NCI-H128 (cell line): ENCODE data around the gene DNAAF5.

Experiments
- DNase-seq: peaks from one replicate; lab custom pipeline; 2025; ENCODE audit not compliant: unreplicated experiment; lab: John Stamatoyannopoulos, UW

The DNAAF5 gene

DNA sequence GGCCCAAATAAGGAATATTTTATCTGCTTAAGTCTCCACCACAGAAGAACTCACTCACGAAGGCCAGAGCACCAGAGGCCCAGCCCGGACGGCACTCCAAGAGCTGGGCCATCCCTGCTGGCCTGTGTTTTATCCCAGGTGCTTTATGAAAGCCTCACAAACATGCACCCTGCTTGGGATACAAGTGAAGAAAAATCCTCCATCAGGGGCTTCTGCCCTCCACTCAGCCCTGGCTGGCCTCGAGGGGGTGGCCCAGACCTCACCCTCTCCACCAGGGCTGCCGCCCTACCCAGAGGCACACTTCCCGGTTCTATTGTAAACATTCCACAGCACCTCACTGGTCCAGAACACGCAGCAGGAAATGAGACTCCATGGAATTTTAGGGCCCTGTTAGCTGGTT lies 19.8 kb upstream of the DNAAF5 start:
- no peak for DNase-seq

DNA sequence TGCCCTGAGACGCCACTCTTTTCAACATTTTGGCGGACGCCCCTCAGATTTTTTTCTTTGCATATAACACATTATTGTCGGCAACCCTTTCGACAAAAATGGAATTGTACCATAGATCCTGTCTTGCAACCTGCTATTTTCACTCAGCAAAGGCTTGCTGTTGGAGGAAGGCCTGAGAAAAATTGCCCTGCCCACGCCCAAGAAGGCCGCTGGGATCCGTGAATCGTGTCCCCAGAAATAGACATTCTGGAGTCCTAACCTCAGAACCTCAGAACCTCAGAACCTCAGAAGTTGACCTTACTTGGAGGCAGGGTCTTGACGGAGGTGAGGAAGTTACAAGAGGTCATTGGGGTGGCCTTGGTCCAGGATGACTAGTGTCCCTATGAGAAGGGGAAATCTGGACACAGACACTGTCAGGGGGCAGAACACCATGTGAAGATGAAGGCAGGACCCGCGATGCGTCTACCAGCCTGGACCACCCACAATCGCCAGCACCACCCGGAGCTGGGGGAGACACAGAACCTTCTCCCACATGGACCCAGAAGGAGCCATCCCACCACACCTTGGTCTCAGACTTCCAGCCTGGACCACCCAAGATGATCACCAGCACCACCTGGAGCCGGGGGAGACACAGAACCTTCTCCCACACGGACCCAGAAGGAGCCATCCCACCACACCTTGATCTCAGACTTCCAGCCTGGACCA lies 19.1 kb upstream of the DNAAF5 start:
- DNase-seq = no peak

DNA sequence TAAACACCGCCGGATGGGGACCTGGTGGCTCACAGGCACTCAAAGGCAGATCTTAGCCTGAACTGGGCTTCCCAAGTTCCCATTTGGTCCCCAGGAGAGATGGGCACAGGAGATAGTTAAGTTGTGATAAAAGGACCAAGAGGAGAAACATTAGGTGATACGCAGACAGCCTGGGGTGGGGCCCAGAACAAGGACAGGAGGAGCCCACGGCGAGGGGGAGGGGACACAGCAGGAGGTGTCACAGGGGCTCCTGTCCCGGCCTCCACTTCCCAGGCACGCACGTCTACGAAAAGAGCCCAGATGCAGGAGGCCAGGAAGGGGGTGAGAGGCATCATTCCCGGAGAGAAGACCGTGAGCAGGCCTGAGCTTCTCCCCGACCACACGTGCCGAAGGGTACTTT lies 16.3 kb upstream of the DNAAF5 start:
- DNase-seq = no peak

DNA sequence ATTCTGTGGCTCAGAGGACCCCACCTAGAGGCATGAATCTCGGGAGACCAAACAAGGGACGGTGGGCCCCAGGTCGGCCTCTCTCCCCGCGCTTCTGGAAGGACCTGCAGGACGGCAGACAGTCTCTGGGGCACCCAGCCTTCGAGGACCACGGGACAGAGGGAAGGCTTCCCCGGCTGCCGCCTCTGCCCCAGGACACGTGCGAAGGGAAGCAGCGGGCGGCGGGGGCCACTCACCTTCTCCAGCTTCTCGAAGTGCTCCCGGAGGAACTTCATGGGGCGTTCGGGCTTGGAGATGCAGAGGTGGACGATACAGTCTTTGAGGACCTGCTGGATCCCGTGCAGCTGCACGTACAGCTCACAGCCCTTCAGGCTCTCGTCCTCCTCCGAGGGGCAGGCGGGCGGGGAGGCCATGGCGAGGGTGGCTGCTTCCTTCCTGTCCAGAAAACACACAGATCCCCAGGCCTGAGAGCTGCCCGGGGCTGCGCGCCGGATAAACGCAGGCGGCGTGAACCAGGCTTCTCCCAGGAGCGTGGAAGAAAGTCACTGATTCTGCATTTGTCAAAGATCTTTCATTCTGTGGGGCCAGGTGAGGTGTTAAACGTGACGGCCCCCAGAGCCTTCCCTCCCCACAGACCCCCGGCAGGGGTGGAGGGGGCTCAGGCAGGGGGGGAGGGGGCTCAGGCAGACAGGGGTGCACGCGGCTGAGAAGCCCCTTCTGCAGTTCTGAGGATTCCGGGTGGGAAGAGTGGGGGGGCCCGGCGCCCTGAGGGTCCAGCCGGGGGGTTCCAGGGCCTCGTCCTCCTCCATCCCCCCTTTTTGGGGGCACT lies 15.2 kb upstream of the DNAAF5 start:
- no peak for DNase-seq

- no peak for DNase-seq
Observed at GRCh38 chr7:711922-712380, 14.5 kb upstream of the DNAAF5 start.

DNA sequence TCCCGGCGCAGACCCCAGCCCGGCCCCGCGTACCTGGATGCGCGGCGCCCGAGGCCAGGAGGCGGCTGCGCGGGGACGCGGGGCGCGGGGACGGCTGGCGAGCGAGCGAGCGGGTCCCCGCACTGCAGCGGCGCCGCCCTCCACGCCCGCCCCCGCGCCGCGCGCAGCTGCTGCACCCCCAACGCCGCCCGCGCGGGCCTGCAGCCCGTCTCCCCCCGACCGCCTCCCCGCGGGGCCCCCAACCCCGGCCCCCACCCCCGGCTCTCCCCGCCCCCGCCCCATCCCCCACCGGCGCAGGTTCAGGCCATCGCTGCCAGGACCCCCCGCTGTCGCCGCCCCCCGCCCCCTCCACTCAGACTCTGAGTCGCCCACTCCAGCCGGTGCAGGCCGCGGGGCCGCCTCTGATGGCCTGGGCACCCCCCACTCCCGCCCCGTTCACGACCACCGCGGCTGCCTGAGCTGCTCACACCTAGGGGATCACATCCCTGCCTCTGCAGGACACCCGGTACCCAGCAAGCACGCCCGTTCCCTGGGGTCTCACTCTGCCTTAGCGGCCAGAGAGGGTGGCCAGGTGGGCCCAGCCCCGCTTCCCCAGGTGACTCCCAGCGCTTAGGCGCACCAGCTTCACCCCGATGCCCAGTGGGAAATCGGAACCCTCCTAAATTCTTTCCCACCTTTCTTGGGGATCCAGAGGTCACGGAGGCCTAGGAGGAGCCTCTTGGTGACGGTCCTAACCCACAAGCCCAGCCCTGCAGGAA lies 13.9 kb upstream of the DNAAF5 start:
- no peak for DNase-seq

- no peak for DNase-seq
Observed at GRCh38 chr7:713139-713457, 13.4 kb upstream of the DNAAF5 start.

DNA sequence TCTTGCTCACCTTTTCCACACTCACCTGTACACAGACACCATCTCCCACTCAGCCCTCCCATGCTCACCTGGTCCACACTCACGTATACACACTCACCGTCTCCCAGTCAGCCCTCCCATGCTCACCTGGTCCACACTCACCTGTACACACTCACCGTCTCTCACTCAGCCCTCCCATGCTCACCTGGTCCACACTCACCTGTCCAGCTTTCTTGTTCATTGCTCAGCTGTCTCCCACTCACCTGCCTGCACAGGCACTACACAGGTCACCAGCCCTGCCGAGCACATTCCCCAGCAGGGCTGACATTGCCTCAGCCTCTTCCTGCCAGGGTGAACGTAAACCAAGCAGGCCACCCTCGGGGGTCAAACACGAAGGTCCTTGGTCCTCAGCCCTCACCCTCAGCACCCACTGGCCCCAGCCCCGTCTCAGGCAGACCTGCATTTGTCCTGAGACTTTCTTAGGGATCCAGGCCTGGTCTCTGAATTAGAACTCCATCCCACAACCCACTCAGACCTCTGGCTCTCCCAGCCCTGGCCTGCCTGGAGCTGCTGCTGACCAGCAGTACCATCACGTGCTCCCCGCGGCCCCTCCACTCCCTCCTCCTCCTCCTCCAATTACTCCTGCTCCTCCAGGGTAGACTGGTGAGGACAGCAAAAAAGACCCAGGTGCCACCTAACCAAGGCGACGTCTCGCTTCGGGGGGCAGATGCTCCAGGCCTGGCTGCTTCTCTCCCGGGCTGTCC lies 12.8 kb upstream of the DNAAF5 start:
- DNase-seq = no peak

DNA sequence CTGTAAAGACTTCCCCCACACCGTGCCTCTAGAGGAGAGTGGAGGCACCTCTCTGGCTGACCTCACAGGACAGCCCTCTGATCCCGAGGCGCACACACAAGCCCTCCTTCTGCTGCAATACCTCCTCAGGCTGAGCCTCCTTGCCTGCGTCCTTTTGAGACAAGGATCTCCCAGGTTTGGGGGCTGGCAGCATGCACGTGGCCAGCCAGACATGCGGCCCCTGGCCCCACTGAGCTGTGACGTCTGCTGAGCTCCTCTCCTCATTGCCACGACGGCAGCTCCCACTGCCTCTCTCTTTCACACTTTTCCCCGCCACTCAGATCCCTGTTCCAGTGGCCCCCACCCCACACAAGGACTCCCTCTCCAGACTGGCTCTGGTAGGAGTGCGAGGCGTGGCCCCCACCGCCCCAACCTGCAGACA lies 12.2 kb upstream of the DNAAF5 start:
- no peak for DNase-seq

GRCh38 chr7:716222-716621 lies 10.3 kb upstream of the DNAAF5 start:
- DNase-seq = no peak

DNA sequence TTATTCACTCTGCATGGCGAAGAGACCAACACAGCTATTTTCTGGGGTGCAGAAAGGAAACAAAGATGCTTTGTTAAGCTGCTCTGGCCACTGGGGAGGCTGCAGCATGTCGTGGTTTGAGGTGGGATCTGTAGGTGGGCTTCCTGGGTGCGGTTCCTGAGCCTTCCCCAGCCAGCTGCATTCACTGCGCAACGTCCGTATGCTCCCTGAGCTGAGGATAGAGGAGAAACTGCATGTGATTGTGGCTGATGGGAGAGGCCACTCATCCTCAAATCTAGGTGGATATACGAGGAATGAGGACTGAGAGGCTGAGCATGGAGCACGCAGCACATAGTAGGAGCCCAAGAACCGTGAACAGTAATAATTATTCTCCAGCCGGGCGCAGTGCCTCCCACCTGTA lies 9.9 kb upstream of the DNAAF5 start:
- DNase-seq = no peak

- DNase-seq = no peak
Observed at GRCh38 chr7:721619-722248, 4.8 kb upstream of the DNAAF5 start.

GRCh38 chr7:723541-723940 lies 3.0 kb upstream of the DNAAF5 start:
- DNase-seq = no peak

- no peak for DNase-seq
Observed at GRCh38 chr7:724298-724697, 2.2 kb upstream of the DNAAF5 start.

DNA sequence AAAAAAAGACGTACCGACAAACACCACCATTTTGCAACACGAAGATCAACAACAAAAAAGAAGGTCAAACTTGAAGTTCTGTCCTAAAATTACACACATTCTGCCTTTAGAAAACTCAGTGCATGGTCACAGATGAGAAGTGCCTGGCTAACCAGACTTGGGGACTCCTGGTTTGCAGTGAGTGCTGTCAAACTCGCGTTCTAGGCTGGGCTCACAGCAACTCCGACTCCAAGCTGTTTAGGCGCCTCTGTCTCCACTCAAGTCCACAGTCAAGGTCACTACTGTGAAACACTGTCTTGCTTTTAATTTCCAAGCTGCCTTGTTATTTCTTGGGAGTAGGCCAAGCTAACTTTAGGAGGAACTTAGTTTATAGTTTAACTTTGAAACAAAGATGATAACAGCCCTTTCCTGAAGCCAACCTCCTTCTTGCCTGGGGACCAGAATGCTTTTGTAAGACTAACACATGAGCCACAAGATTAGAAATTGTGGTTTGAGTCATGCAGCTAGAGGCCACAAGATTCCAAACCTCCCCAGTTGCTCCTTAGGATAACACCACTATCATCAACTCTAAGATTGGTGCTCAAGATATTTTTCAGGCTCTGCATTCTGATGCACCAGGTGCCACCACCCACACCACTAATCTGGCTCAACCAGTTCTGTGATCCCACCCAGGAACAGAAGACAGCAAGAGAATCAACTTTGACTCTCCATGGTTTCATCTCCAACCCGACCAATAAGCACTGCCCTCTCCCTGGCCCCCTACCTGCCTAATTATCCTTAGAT lies 1.1 kb upstream of the DNAAF5 start:
- no peak for DNase-seq

DNA sequence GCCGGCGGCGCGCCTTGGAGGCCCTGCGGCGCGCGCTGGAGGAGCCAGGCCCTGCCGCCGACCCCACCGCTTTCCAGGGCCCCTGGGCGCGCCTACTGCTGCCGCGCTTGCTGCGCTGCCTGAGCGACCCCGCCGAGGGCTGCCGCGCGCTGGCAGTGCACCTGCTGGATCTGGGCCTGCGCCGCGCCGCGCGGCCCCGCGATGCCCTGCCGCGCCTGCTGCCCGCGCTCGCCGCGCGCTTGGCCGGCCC lies 280 bp downstream of the DNAAF5 start:
- DNase-seq = no peak

DNA sequence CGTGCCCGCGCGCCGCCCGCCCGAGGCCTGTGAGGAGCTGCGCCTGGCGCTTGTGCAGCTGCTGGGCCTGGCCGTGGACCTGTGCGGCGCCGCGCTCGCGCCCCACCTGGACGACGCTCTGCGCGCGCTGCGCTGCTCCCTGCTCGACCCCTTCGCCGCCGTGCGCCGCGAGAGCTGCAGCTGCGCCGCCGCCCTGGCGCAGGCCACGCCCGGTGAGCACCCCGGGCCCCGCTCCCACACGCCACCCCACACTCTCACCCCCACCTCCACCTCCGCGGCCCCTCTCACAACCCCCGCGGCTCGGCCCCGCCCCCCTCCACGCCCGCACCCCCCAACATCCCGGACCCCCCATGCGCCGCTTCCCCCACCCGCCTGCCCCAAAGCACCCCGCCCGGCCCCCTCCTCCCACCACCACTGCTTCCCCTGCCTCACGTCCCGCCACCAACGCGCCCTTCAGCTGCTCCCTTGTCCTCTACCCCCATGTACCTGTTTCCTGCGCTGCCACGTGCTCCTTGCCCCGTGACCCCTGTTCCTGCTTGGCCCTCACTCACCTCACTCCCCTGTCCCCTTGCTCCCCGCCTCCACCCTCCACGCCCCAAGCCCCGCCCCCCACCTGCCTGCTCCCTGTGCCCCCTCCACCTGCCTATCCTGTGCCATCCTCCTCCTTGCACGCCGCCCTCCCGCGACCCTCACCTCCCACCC lies 756 bp downstream of the DNAAF5 start, which contains the start of gene PRKAR1B:
PRKAR1B (minus strand) TSS at position 178 of the 702 bp plus-strand sequence. CDS start 15,776 bp downstream, outside the sequence.
- no peak for DNase-seq

GRCh38 chr7:727806-728460 lies 1.4 kb downstream of the DNAAF5 start:
- DNase-seq = no peak

- DNase-seq = no peak
Observed at GRCh38 chr7:728602-729001, 2.1 kb downstream of the DNAAF5 start.
